Neutrophil (primary cell): ENCODE results near the gene RNF13.

Source experiments
- H3K27ac ChIP-seq: fragments of 200-600 bp; sonication (generic); 2 replicates; pipeline ENCODE4 v1.5.1; 2016; ENCODE audit warnings: mild to moderate bottlenecking, moderate library complexity
- H3K27me3 ChIP-seq: fragments of 200-600 bp; sonication (generic); 2 replicates; pipeline ENCODE4 v1.6.0; 2016; ENCODE audit warnings: mild to moderate bottlenecking
- H3K36me3 ChIP-seq: fragments of 200-600 bp; sonication (generic); 2 replicates; pipeline ENCODE4 v1.5.1; 2017
- H3K4me1 ChIP-seq, 2 experiments: fragments of 200-600 bp in 1 of 2; sonication (generic) in 1 of 2; 1 replicate in 1 of 2; 2 replicates in 1 of 2; pipeline versions ENCODE4 v1.5.1 to v1.6.1; 2013 to 2016; ENCODE audit warnings: low read depth in 1 of 2, low read length in 1 of 2, mild to moderate bottlenecking in 1 of 2, moderate library complexity in 1 of 2; ENCODE audit not compliant: control insufficient read depth in 1 of 2, insufficient read depth in 1 of 2
- H3K4me3 ChIP-seq, 2 experiments: fragments of 200-600 bp in 1 of 2; sonication (generic) in 1 of 2; 1 replicate in 1 of 2; 2 replicates in 1 of 2; pipeline ENCODE4 v1.5.1; 2013 to 2016; ENCODE audit warnings: low read depth in 1 of 2, low read length in 1 of 2, mild to moderate bottlenecking in 1 of 2, moderate library complexity in 1 of 2
- H3K9me3 ChIP-seq: fragments of 200-600 bp; sonication (generic); 2 replicates; pipeline ENCODE4 v1.5.1; 2016
- CTCF ChIP-seq: fragments of 200-600 bp; sonication (generic); IDR thresholded peaks from 2 replicates; pipeline ENCODE4 v1.5.1; 2016; ENCODE audit warnings: antibody characterized with exemption

The RNF13 gene

GRCh38 chr3:149810846-149811245 is 2.2 kb upstream of the RNF13 start:
- H3K27me3 ChIP-seq: no peaks in the 10 kb centered on the region

DNA sequence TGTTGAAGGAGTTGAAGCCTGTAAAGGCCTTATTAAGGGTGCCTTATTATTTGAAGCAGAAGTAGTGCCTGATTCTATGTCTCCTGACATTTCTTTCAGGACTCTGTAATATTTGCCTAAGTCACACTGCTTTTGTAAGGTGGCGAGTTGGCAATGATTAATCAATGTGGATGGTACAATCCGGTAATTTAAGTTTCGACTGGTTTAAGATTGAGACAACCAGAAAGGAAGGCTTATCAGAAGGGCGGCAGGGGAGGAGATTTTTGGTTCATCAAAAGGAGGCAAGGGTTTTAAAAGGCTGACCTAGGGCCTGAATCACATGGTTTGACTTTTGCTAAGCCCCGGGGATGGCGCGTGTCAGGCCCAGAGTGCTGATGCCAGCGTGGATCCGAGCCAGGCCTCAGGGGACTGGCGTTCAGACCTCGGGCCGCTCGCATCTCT is 830 bp upstream of the RNF13 start:
- peak overlapping the region; percentile 89 to 94 for H3K4me3 ChIP-seq
- H3K27ac ChIP-seq: peak overlapping the region; percentile 99
- no peak for TF ChIP-seq CTCF
- peaks cover 39 to 44% of the 10 kb centered on the region in 2 experiments for H3K4me1 ChIP-seq
- H3K9me3 ChIP-seq: no peaks in the 10 kb centered on the region
- no peaks in the 10 kb centered on the region for H3K27me3 ChIP-seq
- H3K36me3 ChIP-seq: no peaks in the 10 kb centered on the region

More at GRCh38 chr3:149810846-149811245, 2.2 kb upstream of the RNF13 start:
- no peak for TF ChIP-seq CTCF
- H3K4me1 ChIP-seq: peaks cover 25 to 31% of the 10 kb centered on the region in 2 experiments
- no peaks in the 10 kb centered on the region for H3K9me3 ChIP-seq
- H3K4me3 ChIP-seq: no peak overlapping the region
- no peaks in the 10 kb centered on the region for H3K36me3 ChIP-seq
- no peak overlapping the region for H3K27ac ChIP-seq

GRCh38 chr3:149813367-149814281 is 609 bp downstream of the RNF13 start:
- Histone ChIP-seq H3K4me3 (peak overlapping the region; percentile 89 to 94), H3K9me3 (no peaks in the 10 kb centered on the region), H3K4me1 (peaks cover 47 to 59% of the 10 kb centered on the region in 2 experiments), H3K27ac (peak overlapping the region; percentile 99), H3K27me3 (no peaks in the 10 kb centered on the region), H3K36me3 (no peaks in the 10 kb centered on the region)
- no peak for TF ChIP-seq CTCF

- peaks cover 59 to 63% of the 10 kb centered on the region in 2 experiments for H3K4me1 ChIP-seq
- no peak for TF ChIP-seq CTCF
- H3K9me3 ChIP-seq: no peaks in the 10 kb centered on the region
- peak overlapping the region; percentile 89 to 94 for H3K4me3 ChIP-seq
- no peaks in the 10 kb centered on the region for H3K27me3 ChIP-seq
- peak overlapping the region; percentile 99 for H3K27ac ChIP-seq
- H3K36me3 ChIP-seq: no peaks in the 10 kb centered on the region
Measured at GRCh38 chr3:149815321-149815720, 2.3 kb downstream of the RNF13 start.

GRCh38 chr3:149815728-149816127 is 2.7 kb downstream of the RNF13 start:
- H3K36me3 ChIP-seq: no peaks in the 10 kb centered on the region
- H3K27ac ChIP-seq: peak overlapping the region; percentile 99
- no peak for TF ChIP-seq CTCF
- peak overlapping the region; percentile 89 to 94 for H3K4me3 ChIP-seq
- H3K9me3 ChIP-seq: no peaks in the 10 kb centered on the region
- H3K4me1 ChIP-seq: peaks cover 62 to 67% of the 10 kb centered on the region in 2 experiments
- no peaks in the 10 kb centered on the region for H3K27me3 ChIP-seq
